OCI-LY1 (cell line): Measurements from ENCODE around the gene PCSK7.
"Not testable (repeated sequence)": the region's sequence is repeated elsewhere in the genome, so short reads cannot be mapped to it uniquely, and the experiment has no call there.

Source experiments
- H2AFZ ChIP-seq: fragments of 200-600 bp; sonication (generic), shearing (Covaris generic); 2 replicates; pipeline ENCODE4 v1.6.0; 2014; ENCODE audit warnings: antibody characterized with exemption, mild to moderate bottlenecking, low read length
- H3F3A ChIP-seq: fragments of 200-600 bp; sonication (generic), shearing (Covaris generic); 2 replicates; pipeline ENCODE4 v1.6.0; 2014; ENCODE audit warnings: mild to moderate bottlenecking, antibody characterized with exemption, low read length, moderate library complexity; ENCODE audit not compliant: insufficient read depth
- H3K27ac ChIP-seq: fragments of 200-600 bp; sonication (generic); 2 replicates; pipeline ENCODE4 v1.5.1; 2014; ENCODE audit warnings: low read length, mixed run types, mild to moderate bottlenecking, low read depth; ENCODE audit not compliant: poor library complexity, severe bottlenecking
- H3K27me3 ChIP-seq: fragments of 200-600 bp; sonication (generic); 2 replicates; pipeline ENCODE4 v1.6.0; 2014; ENCODE audit warnings: antibody characterized with exemption, mild to moderate bottlenecking, low read length, moderate library complexity; ENCODE audit not compliant: insufficient read depth
- H3K36me3 ChIP-seq: fragments of 200-600 bp; sonication (generic); 2 replicates; pipeline ENCODE4 v1.6.1; 2014; ENCODE audit warnings: mild to moderate bottlenecking, antibody characterized with exemption, low read length, moderate library complexity, mixed read lengths; ENCODE audit not compliant: insufficient read depth
- H3K4me1 ChIP-seq: fragments of 200-600 bp; sonication (generic); 2 replicates; pipeline ENCODE4 v1.5.1; 2014; ENCODE audit warnings: mild to moderate bottlenecking, low read length, moderate library complexity; ENCODE audit not compliant: insufficient read depth, severe bottlenecking
- H3K4me2 ChIP-seq: fragments of 200-600 bp; sonication (generic), shearing (Covaris generic); 2 replicates; pipeline ENCODE4 v1.6.1; 2014; ENCODE audit warnings: low read length
- H3K4me3 ChIP-seq: fragments of 200-600 bp; sonication (generic); 2 replicates; pipeline ENCODE4 v1.5.1; 2014; ENCODE audit warnings: low read length, low read depth, mild to moderate bottlenecking, mixed read lengths; ENCODE audit not compliant: poor library complexity, severe bottlenecking
- H3K79me2 ChIP-seq: fragments of 200-600 bp; shearing (Covaris generic); 2 replicates; pipeline ENCODE4 v1.6.1; 2016; ENCODE audit warnings: mixed run types, low read length, mixed read lengths; ENCODE audit not compliant: insufficient read depth
- H3K9ac ChIP-seq: fragments of 200-600 bp; sonication (generic), shearing (Covaris generic); 2 replicates; pipeline ENCODE4 v1.6.1; 2014; ENCODE audit warnings: mild to moderate bottlenecking, low read length, mixed read lengths
- H3K9me2 ChIP-seq: fragments of 200-600 bp; sonication (generic), shearing (Covaris generic); 2 replicates; pipeline ENCODE4 v1.6.1; 2014; ENCODE audit warnings: low read depth, mild to moderate bottlenecking, low read length, mixed read lengths
- H3K9me3 ChIP-seq: fragments of 200-600 bp; shearing (Covaris generic); 2 replicates; pipeline ENCODE4 v1.6.1; 2014; ENCODE audit warnings: low read length, mixed read lengths
- H4K20me1 ChIP-seq: fragments of 200-600 bp; sonication (generic), shearing (Covaris generic); 2 replicates; pipeline ENCODE4 v1.6.0; 2016; ENCODE audit warnings: mild to moderate bottlenecking, low read length; ENCODE audit not compliant: insufficient read depth
- EZH2 ChIP-seq: fragments of 200-600 bp; sonication (generic), shearing (Covaris generic); IDR thresholded peaks from 2 replicates; pipeline ENCODE4 v1.8.0; 2017; ENCODE audit warnings: borderline replicate concordance, mixed run types, mild to moderate bottlenecking, antibody characterized with exemption, low read length, moderate library complexity, mixed read lengths
- TF ChIP-seq, protein P1 (sequence below): fragments of 200-600 bp; sonication (generic), shearing (Covaris generic); IDR thresholded peaks from 2 replicates; pipeline ENCODE4 v1.5.1; 2017; ENCODE audit warnings: mild to moderate bottlenecking, antibody characterized with exemption, low read length, moderate library complexity, mixed read lengths

PCSK7 gene

DNA sequence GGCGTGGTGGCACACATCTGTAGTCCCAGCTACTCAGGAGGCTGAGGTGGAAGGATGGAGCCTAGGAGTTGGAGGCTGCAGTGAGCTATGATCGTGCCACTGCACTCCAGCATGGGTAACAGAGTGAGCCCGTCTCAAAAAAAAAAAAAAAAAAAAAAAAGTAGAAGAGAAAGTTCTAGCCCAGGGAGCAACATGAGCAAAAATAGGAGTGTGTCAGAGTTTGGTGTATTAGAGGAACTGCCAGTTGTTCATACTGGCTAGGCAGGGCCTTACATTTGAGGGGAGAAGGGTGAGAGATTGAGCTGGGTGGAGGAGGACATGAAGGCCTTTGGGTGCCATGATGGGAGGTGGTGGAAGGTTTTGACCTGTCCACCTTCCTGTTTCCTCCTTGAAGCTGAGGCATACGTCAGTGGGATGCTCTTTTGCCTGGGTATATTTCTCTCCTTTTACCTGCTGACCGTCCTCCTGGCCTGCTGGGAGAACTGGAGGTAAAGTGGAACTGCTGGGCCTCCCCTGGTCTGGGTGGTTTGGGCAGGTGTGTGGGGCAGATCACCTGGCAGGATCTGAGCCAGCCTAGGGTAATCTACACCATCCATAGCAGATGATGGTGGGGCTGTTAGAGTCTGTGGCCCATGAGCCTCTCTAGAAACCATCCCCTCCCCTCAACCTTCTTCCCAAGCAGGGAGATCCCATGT lies 46.0 kb downstream of the PCSK7 start:
- Histone ChIP-seq H3K27me3 (no peaks in the 10 kb centered on the region), H3K9me2 (no peaks in the 10 kb centered on the region), H3K4me1 (peaks cover 20% of the 10 kb centered on the region), H2AFZ (no peak overlapping the region), H3K4me2 (no peak overlapping the region), H3K79me2 (no peaks in the 10 kb centered on the region), H3K36me3 (peaks cover 21% of the 10 kb centered on the region; the same call in 1 of the 2 replicates), H3K4me3 (no peak overlapping the region), H3K9ac (no peak overlapping the region), H3K9me3 (no peaks in the 10 kb centered on the region), H4K20me1 (no peaks in the 10 kb centered on the region), H3F3A (no peaks in the 10 kb centered on the region), H3K27ac (no peak overlapping the region)
- no peak for TF ChIP-seq EZH2
- TF ChIP-seq, protein P1, sequence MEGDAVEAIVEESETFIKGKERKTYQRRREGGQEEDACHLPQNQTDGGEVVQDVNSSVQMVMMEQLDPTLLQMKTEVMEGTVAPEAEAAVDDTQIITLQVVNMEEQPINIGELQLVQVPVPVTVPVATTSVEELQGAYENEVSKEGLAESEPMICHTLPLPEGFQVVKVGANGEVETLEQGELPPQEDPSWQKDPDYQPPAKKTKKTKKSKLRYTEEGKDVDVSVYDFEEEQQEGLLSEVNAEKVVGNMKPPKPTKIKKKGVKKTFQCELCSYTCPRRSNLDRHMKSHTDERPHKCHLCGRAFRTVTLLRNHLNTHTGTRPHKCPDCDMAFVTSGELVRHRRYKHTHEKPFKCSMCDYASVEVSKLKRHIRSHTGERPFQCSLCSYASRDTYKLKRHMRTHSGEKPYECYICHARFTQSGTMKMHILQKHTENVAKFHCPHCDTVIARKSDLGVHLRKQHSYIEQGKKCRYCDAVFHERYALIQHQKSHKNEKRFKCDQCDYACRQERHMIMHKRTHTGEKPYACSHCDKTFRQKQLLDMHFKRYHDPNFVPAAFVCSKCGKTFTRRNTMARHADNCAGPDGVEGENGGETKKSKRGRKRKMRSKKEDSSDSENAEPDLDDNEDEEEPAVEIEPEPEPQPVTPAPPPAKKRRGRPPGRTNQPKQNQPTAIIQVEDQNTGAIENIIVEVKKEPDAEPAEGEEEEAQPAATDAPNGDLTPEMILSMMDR = no peak

DNA sequence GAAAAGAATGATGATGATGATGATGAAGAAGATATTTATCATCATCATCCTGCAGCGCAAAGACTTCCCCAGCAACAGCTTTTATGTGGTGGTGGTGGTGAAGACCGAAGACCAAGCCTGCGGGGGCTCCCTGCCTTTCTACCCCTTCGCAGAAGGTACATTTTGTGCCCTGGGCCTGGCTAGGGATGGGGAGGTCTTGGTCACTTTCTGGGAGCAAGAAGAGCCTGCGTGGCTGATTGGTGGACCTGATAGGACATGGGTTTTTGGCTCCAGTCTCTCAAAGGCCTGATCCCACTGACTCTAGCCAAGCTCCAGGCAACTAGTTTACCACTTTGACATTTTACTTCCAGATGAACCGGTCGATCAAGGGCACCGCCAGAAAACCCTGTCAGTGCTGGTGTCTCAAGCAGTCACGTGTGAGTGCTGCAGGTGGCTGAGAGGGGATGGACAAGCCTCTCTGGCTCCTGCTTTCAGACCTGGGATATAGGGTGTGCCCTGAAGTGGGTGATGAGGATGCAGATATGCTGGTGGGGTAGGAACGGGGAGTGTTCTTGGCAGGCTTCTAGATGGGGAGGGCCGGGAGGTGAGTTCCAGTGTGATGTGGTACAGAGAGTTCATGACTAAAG lies 48.0 kb downstream of the PCSK7 start:
- H2AFZ ChIP-seq = no peak overlapping the region
- no peak overlapping the region for H3K27ac ChIP-seq
- H3K79me2 ChIP-seq = no peaks in the 10 kb centered on the region
- TF ChIP-seq, protein P1 = no peak
- no peak for TF ChIP-seq EZH2
- H3K9ac ChIP-seq = no peak overlapping the region
- H3F3A ChIP-seq = no peaks in the 10 kb centered on the region
- H3K9me3 ChIP-seq = no peaks in the 10 kb centered on the region
- no peak overlapping the region for H3K4me2 ChIP-seq
- H4K20me1 ChIP-seq = no peaks in the 10 kb centered on the region
- peaks cover 9% of the 10 kb centered on the region; the same call in 1 of the 2 replicates for H3K36me3 ChIP-seq
- no peaks in the 10 kb centered on the region for H3K9me2 ChIP-seq
- H3K27me3 ChIP-seq = no peaks in the 10 kb centered on the region
- peaks cover 26% of the 10 kb centered on the region for H3K4me1 ChIP-seq
- H3K4me3 ChIP-seq = no peak overlapping the region

GRCh38 chr11:117183178-117183577 lies 48.7 kb downstream of the PCSK7 start:
- not testable (repeated sequence) for H3K36me3 ChIP-seq, H3K4me3 ChIP-seq, H3K9ac ChIP-seq, H3K9me2 ChIP-seq, H2AFZ ChIP-seq, H3K27me3 ChIP-seq, H3K9me3 ChIP-seq, H4K20me1 ChIP-seq, H3K79me2 ChIP-seq, H3F3A ChIP-seq, H3K4me2 ChIP-seq, H3K27ac ChIP-seq
- peaks cover 27% of the 10 kb centered on the region for H3K4me1 ChIP-seq

GRCh38 chr11:117182551-117182935 lies 49.3 kb downstream of the PCSK7 start:
- H3K27me3 ChIP-seq = no peaks in the 10 kb centered on the region
- no peaks in the 10 kb centered on the region for H3K9me3 ChIP-seq
- no peak overlapping the region for H3K9ac ChIP-seq
- H3K4me1 ChIP-seq = peaks cover 32% of the 10 kb centered on the region
- no peaks in the 10 kb centered on the region for H3F3A ChIP-seq
- no peak for TF ChIP-seq EZH2
- TF ChIP-seq, protein P1 = no peak
- H3K36me3 ChIP-seq = peaks cover 4% of the 10 kb centered on the region; the same call in 1 of the 2 replicates
- no peak overlapping the region for H3K4me3 ChIP-seq
- H3K9me2 ChIP-seq = no peaks in the 10 kb centered on the region
- H3K27ac ChIP-seq = no peak overlapping the region
- H3K4me2 ChIP-seq = no peak overlapping the region
- H2AFZ ChIP-seq = no peak overlapping the region
- no peaks in the 10 kb centered on the region for H4K20me1 ChIP-seq
- H3K79me2 ChIP-seq = no peaks in the 10 kb centered on the region
